PC-3 (cell line): ENCODE data around the gene DXO.

Source experiments
- EZH2 ChIP-seq: fragments of 300-600 bp; sonication (generic); IDR thresholded peaks from one replicate; pipeline ENCODE4 v1.6.1; 2017; ENCODE audit warnings: antibody characterized with exemption, mild to moderate bottlenecking, low read length; ENCODE audit not compliant: unreplicated experiment
- EZH2phosphoT487 ChIP-seq: fragments of 300-600 bp; sonication (generic); IDR thresholded peaks from 2 replicates; pipeline ENCODE4 v1.6.1; 2018; ENCODE audit warnings: mild to moderate bottlenecking, antibody characterized with exemption, low read length, borderline replicate concordance
- TF ChIP-seq, protein P1 (sequence below): fragments of 300-600 bp; sonication (generic); conservative IDR thresholded peaks from 2 replicates; pipeline ENCODE4 v1.5.1; 2017; ENCODE audit warnings: antibody characterized with exemption, low read depth, mild to moderate bottlenecking, low read length

DNA sequence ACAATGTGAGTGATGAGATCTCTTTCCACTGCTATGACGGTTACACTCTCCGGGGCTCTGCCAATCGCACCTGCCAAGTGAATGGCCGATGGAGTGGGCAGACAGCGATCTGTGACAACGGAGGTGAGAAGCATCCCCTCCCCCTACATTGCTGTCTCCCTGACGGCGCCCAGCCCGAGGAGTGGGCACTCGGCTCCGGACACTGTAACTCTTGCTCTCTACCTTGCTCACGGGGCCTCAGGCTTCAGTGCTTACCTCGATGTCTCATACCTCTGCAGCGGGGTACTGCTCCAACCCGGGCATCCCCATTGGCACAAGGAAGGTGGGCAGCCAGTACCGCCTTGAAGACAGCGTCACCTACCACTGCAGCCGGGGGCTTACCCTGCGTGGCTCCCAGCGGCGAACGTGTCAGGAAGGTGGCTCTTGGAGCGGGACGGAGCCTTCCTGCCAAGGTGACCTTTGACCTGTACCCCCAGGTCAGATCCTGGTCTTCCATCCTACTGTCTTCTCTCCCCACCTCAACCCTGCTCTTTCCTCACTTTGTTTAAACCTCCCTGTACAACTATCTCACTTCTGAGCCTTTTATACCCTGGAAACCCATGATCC, 24.8 kb downstream of the DXO start:
- TF ChIP-seq, protein P1, sequence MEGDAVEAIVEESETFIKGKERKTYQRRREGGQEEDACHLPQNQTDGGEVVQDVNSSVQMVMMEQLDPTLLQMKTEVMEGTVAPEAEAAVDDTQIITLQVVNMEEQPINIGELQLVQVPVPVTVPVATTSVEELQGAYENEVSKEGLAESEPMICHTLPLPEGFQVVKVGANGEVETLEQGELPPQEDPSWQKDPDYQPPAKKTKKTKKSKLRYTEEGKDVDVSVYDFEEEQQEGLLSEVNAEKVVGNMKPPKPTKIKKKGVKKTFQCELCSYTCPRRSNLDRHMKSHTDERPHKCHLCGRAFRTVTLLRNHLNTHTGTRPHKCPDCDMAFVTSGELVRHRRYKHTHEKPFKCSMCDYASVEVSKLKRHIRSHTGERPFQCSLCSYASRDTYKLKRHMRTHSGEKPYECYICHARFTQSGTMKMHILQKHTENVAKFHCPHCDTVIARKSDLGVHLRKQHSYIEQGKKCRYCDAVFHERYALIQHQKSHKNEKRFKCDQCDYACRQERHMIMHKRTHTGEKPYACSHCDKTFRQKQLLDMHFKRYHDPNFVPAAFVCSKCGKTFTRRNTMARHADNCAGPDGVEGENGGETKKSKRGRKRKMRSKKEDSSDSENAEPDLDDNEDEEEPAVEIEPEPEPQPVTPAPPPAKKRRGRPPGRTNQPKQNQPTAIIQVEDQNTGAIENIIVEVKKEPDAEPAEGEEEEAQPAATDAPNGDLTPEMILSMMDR: no peak
- no peak for TF ChIP-seq EZH2
- no peak for TF ChIP-seq EZH2phosphoT487
